ENCODE results near the gene VMP1. TPM values are rescaled to one million over a fixed set of nuclear protein-coding genes. Genes with fewer than 3 reads are reported as not detected.
A peak's percentile ranks its signal among the peaks of the same experiment; 100 is the strongest.

VMP1 gene
- total and polyA plus RNA-seq, 2 of the 4 experiments (the other 2 are of a cell fraction) = 89.8 to 197 TPM

DNA sequence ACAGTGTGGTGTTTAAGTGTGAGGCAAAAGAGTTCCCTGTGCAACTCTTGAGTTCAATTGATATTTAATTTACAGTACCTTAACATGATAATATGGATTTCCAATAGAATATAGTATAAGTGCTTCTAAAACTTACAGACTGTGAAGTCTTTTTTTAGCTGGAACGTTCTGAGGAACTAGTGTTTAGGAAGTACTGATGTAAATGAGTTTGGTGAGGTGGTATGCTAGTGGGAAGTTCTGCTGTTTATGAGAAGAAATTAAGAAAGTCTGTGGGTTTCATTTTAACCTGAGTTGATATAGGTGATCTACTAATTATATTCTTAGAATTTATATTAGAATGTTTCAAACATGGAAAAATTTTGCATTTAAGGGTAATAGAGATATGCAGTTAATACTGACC lies 32.2 kb upstream of the VMP1 start:
- ChIA-PET POLR2A (ENCODE audit: unreplicated experiment) (no interaction called here), CTCF (no interaction called here)
- peak overlapping the region; percentile 48 for H2BK5ac ChIP-seq (ENCODE audit: low read depth, low read length, poor library complexity, severe bottlenecking)
- in situ Hi-C loops (cut with MboI; ENCODE audit: low sequenced_read_pairs) (loop anchor here (5.0 kb wide), 1 partner anchor 48 kb away; no protein-coding TSS in a partner anchor), intact Hi-C loops (cut with micrococcal nuclease) (no loop called here), dilution Hi-C loops (cut with HindIII; ENCODE audit: low sequenced_read_pairs, unreplicated experiment) (no loop called here)
- no peak overlapping the region for H2BK20ac ChIP-seq (ENCODE audit: low read depth, low read length)
- H2BK120ac ChIP-seq (ENCODE audit: low read depth, low read length) = no peak overlapping the region
- H3K9me1 ChIP-seq (ENCODE audit: insufficient read depth, low read length) = peaks cover 3% of the 10 kb centered on the region
- H3K79me1 ChIP-seq (ENCODE audit: low read depth in 1 of 2, low read length in 2 of 2) = peaks cover 29 to 56% of the 10 kb centered on the region in 2 experiments
- no peak overlapping the region for H2AK9ac ChIP-seq (replicated peaks; ENCODE audit: low read depth, low read length, poor library complexity)
- H2BK15ac ChIP-seq (ENCODE audit: low read depth, low read length) = no peak overlapping the region
- no peak overlapping the region for H2AK5ac ChIP-seq (ENCODE audit: low read depth, low read length)
- no peak overlapping the region for H3K9ac ChIP-seq (ENCODE audit: low read depth, low read length)
- H3K4me3 ChIP-seq (ENCODE audit: insufficient read depth, low read depth, low read length) = no peak overlapping the region
- H3K4me2 ChIP-seq (ENCODE audit: low read depth, low read length) = no peak overlapping the region
- no peak overlapping the region for H3K27ac ChIP-seq (ENCODE audit: insufficient read depth, low read length)
- no peaks in the 10 kb centered on the region for H3K27me3 ChIP-seq (ENCODE audit: control insufficient read depth, insufficient read depth, low read length)
- no peaks in the 10 kb centered on the region for H3K9me3 ChIP-seq (ENCODE audit: control insufficient read depth, insufficient read depth, low read length)
- no peak overlapping the region for H4K5ac ChIP-seq (ENCODE audit: low read depth, low read length)
- no TSS peak for BruUV-seq (replicated peaks)
- H4K20me1 ChIP-seq (ENCODE audit: insufficient read depth, low read length) = peaks cover 3% of the 10 kb centered on the region; the same call in 1 of the 2 replicates
- no peak overlapping the region for H3K56ac ChIP-seq (ENCODE audit: extremely low read depth, insufficient read depth, low read length)
- peaks cover 39% of the 10 kb centered on the region for H3K36me3 ChIP-seq (ENCODE audit: control insufficient read depth, insufficient read depth, low read length)
- DNase-seq (no peak), ATAC-seq (ENCODE audit: low read depth) (no peak)
- peaks cover 11% of the 10 kb centered on the region for H3K4me1 ChIP-seq (ENCODE audit: control insufficient read depth, insufficient read depth, low read length)
- no peak overlapping the region for H3K18ac ChIP-seq (ENCODE audit: low read depth, low read length)
- H3K4ac ChIP-seq (ENCODE audit: low read depth, low read length) = no peak overlapping the region
- WGBS, 2 experiments (ENCODE audit: extremely low coverage in 2 of 2, insufficient read length in 1 of 2) = no CpG with 5 or more reads among the region's 1 CpG
- H3K23ac ChIP-seq (ENCODE audit: low read depth, low read length) = no peak overlapping the region; the same call in 1 of the 2 replicates
- TF ChIP-seq RAD21 (IDR thresholded peaks at IDR 0.05; ENCODE audit: low read length) (no peak), MXI1 (IDR thresholded peaks at IDR 0.05; ENCODE audit: borderline replicate concordance, low read depth, low read length) (no peak), CEBPB (IDR thresholded peaks at IDR 0.05; ENCODE audit: low read depth, low read length) (no peak), MAFK (IDR thresholded peaks at IDR 0.05; ENCODE audit: low read depth, low read length) (no peak), RFX5 (IDR thresholded peaks at IDR 0.05; ENCODE audit: low read depth, low read length) (no peak), SMC3 (IDR thresholded peaks at IDR 0.05; ENCODE audit: low read depth, low read length) (no peak), MAZ (IDR thresholded peaks at IDR 0.05; ENCODE audit: borderline replicate concordance, low read depth, low read length) (no peak), POLR2A (IDR thresholded peaks at IDR 0.05; ENCODE audit: low read depth, low read length) (no peak)
- TF ChIP-seq, protein P1, sequence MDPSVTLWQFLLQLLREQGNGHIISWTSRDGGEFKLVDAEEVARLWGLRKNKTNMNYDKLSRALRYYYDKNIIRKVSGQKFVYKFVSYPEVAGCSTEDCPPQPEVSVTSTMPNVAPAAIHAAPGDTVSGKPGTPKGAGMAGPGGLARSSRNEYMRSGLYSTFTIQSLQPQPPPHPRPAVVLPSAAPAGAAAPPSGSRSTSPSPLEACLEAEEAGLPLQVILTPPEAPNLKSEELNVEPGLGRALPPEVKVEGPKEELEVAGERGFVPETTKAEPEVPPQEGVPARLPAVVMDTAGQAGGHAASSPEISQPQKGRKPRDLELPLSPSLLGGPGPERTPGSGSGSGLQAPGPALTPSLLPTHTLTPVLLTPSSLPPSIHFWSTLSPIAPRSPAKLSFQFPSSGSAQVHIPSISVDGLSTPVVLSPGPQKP (IDR thresholded peaks at IDR 0.05; ENCODE audit: borderline replicate concordance, low read depth, low read length) = no peak
- TF ChIP-seq, protein P2, sequence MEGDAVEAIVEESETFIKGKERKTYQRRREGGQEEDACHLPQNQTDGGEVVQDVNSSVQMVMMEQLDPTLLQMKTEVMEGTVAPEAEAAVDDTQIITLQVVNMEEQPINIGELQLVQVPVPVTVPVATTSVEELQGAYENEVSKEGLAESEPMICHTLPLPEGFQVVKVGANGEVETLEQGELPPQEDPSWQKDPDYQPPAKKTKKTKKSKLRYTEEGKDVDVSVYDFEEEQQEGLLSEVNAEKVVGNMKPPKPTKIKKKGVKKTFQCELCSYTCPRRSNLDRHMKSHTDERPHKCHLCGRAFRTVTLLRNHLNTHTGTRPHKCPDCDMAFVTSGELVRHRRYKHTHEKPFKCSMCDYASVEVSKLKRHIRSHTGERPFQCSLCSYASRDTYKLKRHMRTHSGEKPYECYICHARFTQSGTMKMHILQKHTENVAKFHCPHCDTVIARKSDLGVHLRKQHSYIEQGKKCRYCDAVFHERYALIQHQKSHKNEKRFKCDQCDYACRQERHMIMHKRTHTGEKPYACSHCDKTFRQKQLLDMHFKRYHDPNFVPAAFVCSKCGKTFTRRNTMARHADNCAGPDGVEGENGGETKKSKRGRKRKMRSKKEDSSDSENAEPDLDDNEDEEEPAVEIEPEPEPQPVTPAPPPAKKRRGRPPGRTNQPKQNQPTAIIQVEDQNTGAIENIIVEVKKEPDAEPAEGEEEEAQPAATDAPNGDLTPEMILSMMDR (conservative IDR thresholded peaks at IDR 0.05; ENCODE audit: low read depth, low read length) = no peak
- no peak overlapping the region for H2AFZ ChIP-seq (replicated peaks; ENCODE audit: low read length, poor library complexity)
- H4K91ac ChIP-seq (ENCODE audit: insufficient read depth, low read depth, low read length) = no peak overlapping the region
- no peak overlapping the region for H3K14ac ChIP-seq (replicated peaks; ENCODE audit: low read depth, low read length)
- H4K8ac ChIP-seq (ENCODE audit: low read depth in 2 of 2, low read length in 2 of 2) = no peak overlapping the region

Data from IMR-90 (cell line).